NCI-H774 (cell line): ENCODE results near the gene DLGAP1.
"Not testable (repeated sequence)": the region's sequence is repeated elsewhere in the genome, so short reads cannot be mapped to it uniquely, and the experiment has no call there.

Source experiments
- DNase-seq: peaks from one replicate; lab custom pipeline; 2025; lab: John Stamatoyannopoulos, UW

The DLGAP1 gene

DNA sequence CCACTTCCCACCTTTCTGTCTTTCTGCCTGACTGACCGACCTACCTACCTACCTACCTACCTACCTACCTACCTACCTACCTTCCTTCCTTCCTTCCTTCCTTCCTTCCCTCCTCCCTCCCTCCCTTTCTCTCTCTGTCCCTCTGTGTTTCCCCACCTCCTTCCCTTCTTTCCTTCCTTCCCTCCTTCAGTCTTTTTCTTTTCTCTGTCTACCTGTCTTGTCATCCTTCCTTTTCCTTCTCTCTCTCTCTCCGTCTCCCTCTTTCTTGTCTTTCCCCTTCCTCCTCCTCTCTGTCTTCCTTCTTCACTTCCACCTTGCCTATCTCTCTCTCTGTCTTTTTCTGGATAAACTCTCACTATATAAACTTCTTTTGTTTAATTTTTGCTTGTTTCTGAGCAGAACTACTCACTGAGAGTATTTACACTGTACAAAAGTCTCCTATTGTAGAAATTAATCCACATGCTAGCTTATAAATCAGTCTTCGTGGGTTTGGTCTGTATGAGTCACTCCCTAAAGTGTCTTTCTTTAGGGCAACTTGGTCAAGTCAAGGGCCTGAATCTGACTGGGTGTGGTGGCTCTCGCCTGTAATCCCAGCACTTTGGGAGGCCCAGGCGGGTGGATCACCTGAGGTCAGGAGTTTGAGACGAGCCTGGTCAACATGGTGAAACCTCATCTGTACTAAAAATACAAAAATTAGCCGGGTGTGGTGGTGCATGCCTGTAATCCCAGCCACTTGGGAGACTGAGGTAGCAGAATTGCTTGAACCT, 871.8 kb downstream of the DLGAP1 start:
- DNase-seq: not testable (repeated sequence)

DNA sequence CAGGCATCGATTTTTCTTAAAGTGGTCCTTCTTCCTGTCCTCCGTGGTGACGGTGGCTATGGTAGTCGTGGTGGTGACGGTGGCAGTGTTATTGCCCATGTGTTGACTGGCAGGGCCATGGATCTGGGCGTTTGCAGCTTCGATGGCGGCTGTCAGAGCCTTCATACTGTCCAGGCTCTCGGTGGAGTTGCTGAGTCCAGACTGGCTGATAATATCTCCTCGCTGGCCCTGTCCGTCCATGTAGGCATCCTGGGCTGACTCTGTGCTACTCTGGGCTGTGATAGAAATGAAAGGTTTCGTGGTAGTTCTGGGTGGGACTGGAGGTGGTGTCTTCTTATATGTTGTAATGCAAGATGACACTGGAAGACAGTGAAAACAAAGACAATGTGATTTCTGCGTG, 873.2 kb downstream of the DLGAP1 start:
- no peak for DNase-seq

DNA sequence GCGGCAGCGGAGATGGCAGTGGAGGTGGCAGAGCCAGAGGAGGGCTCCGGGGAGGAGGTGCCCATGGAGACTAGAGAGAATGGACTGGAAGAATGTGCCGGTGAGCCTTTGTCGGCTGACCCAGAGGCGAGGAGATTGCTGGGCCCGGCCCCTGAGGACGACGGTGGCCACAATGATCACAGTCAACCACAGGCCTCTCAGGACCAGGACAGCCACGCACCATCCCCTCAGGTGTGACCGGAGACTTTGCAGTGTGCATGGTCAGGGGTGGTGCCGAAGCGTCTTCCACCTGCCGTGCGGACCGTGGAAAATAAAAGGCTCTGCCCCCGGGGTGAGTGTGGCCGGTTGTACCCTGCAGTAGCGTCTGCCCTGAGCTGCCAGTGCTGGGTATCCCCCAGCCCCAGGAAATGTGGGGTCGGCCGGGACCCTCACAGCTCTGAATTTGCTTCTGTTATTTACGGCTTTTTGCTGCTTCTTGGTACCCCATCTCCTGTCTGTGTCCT, 874.5 kb downstream of the DLGAP1 start:
- not testable (repeated sequence) for DNase-seq

DNA sequence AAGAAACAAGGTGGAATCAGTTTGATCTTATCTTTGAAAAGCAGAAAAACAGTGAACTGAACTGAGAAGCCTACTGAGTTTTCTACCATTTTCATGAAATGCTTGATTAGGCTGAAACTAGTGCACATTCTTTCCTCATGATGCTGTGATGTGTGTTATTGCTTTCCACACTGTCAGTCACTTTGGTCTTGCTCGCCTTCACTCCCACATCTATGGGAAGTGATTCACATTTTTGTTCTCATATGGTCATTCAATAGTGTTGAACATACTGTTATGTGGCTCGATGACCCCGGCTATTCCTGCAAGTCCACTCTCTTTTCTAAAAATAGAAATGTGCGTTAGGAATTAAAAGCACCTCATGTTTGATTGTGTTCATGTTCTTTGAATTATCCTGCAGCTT, 875.4 kb downstream of the DLGAP1 start:
- no peak for DNase-seq

DNA sequence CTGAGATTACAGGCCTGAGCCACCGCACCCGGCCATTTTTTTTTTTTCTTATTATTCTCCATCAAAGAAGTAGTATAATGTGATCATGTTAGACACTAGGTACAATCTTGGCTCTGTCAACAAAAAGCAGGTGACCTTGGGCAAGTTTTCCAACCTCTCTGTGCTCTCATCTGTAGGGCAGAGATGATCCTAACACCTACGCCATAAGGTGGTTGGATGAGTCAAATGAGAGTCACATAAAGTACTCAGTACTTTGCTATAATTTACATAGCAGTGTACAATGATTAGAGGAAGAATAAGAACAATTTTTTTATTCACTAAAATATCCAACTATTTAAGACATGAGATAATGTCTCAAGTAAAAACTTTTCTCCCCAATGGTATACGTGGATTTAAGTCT, 876.5 kb downstream of the DLGAP1 start:
- no peak for DNase-seq

DNA sequence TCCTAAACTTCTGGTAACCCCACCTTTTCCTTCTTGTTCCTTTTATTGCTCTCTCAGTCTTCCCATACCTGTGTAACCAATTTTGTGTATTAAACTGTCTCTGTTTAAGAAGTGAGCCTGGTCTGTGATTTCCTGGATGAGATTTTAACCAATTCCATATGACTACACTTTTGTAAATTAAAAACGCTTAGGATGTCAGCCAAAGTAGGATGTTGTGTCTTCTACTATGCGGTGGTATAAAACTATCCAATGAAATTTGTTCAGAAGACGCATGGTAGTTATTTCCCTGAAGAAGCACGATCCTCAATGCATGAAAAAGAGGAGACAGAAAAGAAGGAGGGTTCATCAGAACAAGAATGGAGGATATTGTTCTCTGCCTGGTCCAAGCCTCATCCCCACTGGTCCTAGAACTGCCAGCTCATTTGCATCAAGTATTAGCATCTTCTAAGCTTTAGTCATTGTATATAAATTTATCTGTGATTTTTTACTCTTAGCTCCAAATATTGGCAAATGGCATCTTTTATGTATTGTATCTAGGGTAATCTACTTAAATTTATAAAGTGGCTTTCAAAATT, 877.7 kb downstream of the DLGAP1 start:
- DNase-seq: no peak

DNA sequence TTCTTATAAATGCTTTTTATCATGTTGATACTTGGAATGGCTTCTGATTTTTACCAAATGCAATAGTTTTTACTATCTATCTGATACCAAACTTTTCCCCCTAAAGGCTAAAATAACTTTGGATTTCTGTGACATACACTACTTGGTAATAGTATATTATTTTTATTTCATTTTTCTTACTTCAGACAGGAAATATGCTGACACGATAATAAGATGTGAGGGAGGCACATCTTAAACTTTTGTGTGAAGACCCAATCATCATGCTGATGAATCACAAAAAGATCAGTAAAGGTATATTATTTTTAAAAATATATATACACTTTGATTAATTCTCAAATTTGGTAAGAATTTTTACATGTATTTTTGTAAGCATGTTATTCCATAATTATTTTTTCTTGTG, 882.3 kb downstream of the DLGAP1 start:
- DNase-seq: no peak

DNA sequence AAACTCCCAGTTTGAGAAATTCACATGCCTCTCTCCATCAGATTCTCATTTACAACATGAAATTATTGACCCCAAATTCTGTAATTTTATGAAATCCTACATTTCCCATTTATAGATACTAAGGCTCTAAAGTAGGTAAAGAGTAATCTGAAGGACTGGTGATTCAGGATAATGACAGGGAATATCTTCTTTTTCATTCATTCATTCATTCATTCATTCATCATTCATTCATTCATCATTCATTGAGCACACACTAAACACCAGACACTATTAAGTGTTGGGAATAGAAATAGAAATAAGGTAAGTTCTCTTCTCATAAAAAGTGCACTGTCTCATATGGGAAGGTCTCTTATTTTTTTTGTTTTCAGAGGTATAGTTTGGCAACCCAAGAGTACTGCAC, 888.3 kb downstream of the DLGAP1 start:
- no peak for DNase-seq

DNA sequence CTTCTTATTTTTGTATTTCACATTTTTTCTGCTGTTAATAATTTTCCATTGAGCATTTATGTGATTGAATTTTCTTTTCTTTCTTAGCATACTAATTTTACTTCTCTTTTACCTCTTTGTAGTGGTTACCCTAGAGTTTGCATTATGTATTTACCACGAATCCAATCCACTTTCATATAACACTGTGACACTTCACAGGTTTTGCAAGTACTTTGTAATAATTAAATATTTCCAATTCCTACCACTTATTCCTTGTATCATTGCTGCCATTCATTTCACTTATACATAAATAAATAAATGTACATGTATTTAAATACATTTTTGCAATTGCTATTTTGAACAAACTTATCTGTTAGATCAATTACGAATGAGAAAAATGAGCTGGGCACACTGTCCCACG, 894.4 kb downstream of the DLGAP1 start:
- no peak for DNase-seq

DNA sequence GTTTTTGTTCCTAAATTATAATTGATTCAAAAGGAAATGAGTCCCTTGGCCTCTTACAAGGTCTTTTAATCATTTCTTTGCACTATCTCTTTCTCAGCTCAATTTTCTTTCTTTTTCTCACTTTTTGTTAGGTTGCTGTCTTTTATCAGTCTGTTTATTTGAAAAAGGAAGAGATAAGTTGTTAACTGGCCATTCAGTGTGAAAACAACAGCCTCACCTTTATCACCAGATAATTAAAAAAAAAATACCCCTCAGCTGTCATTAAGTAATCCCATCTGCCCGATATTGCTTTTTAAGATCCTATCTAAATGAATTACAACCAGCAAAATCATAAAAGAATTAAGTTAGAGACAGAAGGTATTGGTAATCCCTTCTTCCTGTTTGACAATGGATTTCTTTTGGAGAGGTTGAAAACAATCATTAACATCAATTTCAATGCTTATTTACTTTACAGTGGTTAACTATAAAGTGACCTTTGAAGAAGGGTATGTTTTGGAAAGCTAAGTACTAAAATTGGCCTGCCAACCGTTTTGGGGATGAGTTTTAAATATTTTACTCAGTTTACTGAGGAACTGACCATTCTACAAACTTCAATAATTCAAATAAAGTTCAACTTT, 900.2 kb downstream of the DLGAP1 start:
- DNase-seq: no peak

DNA sequence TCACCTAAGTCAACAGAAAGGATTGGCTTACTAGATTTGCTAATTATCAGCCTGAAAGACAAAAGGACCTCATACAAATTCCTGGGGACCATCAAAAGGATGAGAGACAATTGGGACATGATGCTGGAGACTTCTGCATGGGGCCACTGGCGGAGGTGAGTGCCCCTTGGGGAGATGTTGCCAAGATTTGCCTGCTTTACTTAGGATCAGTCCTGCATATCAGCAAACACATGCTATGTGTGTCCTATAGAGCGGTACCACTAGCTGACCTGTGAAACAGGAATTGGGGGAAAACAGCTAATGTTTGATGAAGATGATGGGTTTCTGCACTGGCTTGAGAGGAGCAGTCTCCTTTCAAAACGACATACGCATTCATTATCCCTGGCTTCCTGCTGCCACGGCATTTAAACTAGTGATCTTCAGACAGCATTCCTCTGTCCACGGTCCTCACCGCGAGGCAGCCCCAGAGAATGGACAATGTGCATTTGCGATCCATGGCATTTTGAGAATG, 901.0 kb downstream of the DLGAP1 start:
- DNase-seq: no peak

DNA sequence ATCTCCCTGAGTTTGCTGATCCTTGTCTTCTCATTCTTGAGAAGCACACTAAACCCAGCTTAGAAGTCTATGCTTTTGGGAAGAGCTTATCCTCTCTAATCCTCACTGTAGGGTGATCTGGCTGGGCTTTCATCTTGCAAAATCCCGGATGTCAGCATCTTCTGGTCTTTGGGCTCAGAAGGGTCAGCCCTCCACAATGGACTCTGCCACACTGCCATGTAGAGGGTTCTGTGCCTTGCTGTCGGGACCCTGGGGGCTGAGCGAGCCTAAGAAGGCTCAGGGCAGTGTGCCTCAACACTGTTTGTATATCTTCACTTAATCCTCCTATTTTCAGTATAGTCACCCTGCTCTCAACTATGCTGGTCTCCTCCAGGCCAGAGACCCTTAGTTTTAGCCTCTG, 902.8 kb downstream of the DLGAP1 start:
- DNase-seq: no peak

DNA sequence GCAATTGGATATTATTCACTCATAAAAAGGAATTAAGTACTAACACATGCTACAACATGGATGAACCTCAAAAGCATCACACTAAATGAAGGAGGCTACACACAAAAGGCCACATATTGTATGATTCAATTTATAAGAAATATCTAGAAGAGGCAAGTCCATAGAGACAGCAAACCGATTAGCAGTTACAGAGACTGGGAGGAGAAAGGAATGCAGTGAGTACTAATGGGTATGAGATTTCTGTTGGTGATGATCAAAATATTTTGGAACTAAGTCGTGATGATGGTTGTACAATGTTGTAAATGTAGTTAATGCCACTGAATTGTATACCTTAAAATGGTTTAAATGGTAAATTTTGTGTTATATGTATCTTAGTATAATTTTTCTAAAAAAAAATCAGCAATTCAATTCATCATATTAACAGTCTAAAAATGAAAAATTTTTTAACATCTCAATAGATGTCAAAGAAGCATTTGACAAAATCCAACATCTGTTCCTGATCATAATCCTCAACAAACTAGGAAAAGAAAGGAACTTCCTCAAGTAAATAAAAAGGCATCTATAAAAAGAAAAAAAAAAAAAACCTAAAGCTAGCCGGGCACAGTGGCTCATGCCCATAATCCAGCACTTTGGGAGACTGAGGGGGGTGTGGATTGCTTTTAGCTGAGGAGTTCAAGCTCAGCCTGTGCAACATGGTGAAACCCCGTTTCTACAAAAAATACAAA, 907.1 kb downstream of the DLGAP1 start:
- no peak for DNase-seq

DNA sequence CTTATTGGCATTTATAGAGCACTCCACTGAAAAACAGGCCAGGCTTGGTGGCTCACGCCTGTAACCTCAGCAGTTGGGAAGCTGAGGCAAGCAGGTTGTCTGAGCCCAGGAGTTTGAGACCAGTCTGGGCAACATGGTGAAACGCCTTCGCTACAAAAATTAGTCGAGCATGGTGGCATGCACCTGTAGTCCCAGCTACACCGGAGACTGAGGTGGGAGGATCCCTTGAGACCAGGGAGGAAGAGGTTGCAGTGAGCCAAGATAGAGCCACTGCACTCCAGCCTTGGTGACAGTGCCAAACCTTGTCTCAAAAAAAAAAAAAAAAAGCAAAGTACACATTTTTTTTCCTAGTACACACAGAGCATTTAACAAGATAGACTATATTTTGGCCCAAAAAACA, 909.0 kb downstream of the DLGAP1 start:
- DNase-seq: no peak

DNA sequence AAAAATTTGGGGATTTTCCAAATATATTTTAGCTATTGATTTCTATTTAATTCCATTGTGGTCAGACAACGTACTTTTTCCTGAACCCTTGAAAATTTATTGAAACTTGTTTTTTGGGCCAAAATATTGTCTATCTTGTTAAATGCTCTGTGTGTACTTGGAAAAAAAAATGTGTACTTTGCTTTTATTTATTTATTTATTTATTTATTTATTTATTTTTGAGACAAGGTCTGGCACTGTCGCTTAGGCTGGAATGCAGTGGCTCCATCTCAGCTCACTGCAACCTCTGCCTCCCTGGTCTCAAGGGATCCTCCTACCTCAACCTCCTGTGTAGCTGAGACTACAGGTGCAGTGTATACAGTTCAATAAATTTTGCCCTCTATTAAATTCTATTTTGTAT, 910.6 kb downstream of the DLGAP1 start:
- DNase-seq: no peak

DNA sequence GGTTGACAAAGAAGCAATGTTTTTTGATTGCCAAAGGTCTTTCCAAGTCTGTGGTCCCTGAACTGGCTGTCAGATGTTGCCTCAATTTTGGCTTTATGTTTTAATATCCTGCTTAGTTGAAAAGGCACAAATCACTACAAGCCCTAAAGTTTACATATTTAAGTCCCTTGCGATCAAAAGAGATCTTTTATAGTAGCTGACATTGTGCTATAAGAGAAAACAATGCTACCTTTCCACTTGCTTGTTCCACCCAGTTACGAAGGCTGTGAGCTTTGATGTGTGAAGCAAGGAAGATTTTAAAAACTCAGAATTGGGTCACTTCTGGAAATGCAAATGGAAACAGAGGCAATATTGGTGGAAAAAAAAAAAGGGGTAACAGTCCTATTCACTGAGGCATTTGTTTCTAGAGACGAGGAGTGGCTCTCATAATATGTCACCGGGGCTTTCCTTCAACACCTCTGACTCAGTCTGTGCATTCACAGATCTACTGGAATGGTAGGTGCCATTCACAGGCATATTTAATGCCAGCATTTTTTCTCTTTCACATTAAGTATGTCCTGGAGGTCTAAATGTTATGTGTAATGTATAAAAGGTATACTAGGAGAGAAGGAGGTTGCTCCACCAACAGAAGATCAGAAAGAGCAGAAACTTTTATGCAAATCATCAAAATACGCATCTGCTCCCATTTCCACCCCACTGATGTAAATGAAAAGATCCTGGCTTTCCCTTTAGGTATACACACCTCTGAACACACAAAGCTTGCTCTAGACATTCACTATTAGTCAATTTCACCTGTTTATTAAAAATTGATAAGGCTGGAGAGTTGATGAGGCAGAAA, 913.3 kb downstream of the DLGAP1 start:
- DNase-seq: no peak

DNA sequence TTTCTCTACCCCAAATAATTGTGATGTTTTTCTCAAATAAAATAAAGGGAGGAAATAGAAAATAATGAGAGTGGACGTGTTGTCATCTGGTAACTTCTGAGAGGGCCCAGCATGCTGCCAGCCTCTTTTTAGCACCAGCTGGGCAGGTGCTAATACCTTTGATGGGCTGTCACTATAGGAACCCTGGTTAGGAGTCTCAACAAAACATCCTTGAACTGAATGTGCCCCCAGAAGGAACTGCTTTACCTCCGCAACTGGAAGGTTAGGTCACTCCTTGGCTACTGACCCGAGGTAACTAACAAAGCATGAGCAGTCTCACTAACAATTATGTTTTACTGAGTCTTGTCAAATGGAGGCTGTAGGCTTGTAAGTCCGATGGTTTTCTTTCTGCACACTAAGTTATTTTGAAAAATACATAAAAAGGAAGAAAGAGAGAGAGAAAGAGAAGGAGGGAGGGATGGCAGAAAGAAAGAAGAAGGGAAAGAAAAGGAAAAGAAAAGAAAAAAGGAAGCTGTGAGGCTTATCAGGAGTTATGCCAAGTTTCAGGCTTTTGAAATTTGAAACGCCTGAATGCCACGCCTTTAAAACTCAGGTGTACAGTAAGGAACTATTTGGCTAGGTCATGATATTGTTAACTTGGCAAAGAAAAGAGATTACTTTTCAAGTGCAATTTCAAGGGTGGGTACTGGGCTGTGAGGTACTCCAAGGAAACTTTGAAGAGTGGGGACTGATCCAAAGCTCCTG, 914.1 kb downstream of the DLGAP1 start:
- no peak for DNase-seq

DNA sequence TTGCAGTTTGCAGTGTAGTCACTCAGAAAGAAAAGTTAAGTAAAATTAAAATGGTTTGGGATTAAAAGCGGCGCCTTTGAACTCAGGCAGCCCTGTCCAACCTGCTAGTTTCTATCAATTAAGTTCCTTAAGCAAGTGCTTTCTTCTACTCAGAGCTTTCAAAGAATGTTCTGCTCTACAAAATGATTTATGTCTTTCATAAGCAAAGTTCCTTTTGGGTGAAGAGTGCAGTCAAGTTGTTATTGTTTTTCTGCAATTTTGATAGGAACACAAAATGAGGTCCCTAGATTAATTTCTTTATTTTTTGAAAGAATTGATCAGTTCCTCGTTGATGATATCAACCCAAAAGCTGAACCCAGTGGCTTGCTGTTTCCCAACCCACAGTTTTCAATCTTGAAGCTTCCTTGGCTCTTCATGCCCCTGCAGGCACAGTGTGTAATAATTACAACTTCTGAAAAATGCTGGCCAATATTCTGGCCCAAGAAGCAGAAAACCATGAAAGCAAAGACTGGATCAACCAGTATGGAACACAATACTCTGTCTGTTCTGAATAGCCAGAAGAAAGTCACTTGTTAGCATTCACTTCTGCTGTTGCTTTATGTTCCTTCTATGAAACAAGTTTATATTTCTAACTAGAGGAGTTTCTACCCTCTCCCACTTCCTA, 916.0 kb downstream of the DLGAP1 start:
- DNase-seq: no peak

DNA sequence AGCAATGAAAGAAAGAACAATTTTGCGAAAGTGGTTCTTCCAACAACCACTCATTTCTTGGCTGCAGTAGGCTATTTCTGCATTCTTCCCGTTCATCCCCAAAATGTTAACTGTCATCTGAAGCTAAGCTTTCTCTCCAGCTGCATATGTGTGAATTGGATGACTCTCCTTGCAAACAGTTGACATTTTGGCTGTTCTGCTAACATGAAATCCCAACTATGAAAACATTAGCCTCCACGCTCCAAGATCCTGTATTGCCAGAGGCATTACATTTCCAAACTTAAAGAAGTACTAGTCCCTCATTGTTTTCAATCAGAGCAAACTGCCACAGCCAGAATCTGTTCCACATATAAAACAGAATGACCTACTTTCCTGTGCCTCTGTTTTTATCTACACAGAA, 916.7 kb downstream of the DLGAP1 start:
- no peak for DNase-seq

DNA sequence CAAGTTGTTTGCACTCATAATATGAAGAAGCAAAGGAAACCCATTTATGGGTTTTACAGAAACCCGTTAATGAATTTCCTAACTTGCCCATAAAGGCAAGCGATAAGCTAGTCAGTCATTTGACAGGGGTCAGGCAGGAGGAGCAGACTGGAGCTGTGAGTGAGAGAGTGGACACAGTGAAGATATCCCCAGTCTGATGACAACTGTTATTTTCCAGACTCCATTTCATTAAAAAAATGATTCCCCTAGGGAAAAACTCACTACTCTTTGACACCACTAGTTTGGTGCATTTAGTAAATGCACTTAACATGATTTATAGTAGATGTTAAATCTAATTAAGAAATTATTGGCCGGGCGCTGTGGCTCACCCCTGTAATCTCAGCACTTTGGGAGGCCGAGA, 924.3 kb downstream of the DLGAP1 start:
- no peak for DNase-seq
